ENCODE data around the gene TJP3. TPM values are rescaled to one million over a fixed set of nuclear protein-coding genes. Genes with fewer than 3 reads are reported as not detected.
A peak's percentile ranks its signal among the peaks of the same experiment; 100 is the strongest.

The TJP3 gene
- polyA plus RNA-seq, 2 donors: 44.5 to 118 TPM

DNA sequence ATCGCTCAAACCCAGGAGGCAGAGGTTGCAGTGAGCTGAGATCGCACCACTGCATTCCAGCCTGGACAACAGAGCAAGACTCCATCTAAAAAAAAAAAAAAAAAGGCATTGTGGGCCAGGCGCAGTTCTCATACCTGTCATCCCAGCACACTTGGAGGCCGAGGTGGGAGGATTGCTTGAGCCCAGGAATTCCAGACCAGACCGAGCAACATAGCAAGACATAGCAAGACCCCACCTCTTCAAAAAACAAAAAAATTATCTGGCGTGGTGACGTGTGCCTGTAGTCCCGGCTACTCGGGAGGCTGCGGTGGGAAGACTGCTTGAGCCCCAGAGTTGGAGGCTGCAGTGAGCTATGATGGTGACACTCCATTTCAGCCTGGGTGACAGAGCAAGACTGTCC lies 25.9 kb upstream of the TJP3 start:
- Histone ChIP-seq H3K27me3 (ENCODE audit: control insufficient read depth in 1 of 2, insufficient read depth in 2 of 2, low read length in 2 of 2) (no peaks in the 10 kb centered on the region), H3K36me3 (ENCODE audit: control insufficient read depth in 2 of 2, insufficient read depth in 2 of 2, low read length in 1 of 2) (peaks cover 0 to 13% of the 10 kb centered on the region in 2 donors), H3K4me3 (ENCODE audit: low read depth in 1 of 2, low read length in 2 of 2) (no peak overlapping the region), H3K27ac (ENCODE audit: low read depth in 2 of 2, low read length in 1 of 2) (no peak overlapping the region), H3K9me3 (ENCODE audit: control insufficient read depth in 2 of 2, insufficient read depth in 1 of 2, low read depth in 1 of 2, low read length in 1 of 2) (peaks cover 0 to 6% of the 10 kb centered on the region in 2 donors), H3K4me1 (ENCODE audit: control insufficient read depth in 2 of 2, insufficient read depth in 2 of 2, low read length in 1 of 2) (peaks cover 3 to 7% of the 10 kb centered on the region in 2 donors)
- WGBS, 2 donors: 90 to 99% methylated on average over 10 of the region's 10 CpGs

DNA sequence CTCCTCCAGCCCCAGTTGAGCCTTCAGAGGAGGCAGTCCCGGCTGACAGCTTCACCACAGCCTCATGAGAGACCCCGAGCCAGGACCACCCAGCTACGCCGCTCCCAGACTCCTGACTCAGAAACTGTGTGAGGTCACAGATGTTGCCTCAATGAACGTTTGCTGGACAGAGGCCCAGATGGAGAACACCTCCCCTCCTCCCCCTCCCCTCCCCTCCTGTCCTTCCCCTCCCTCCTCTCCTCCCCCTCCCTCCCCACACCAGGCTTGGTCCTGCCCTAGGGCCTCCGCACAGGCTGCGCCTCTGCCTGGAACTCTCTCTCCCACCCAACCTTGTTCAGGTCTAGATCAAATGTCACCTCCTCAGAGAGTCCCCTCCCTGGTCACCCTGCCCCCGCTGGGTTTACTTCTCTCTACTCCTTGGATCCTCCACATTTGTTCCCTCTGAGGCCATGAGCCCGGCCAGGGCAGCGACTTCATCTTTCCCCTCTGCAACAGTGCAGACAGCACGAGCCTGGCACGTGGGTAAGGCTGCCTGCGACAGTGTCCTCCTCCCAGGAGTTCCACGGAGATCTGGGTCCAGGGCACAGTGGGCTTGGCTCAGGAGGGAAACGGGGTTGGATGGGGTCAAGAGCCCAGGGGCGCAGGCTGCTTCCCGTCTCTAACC lies 25.3 kb upstream of the TJP3 start:
- Histone ChIP-seq H3K9me3 (ENCODE audit: control insufficient read depth in 2 of 2, insufficient read depth in 1 of 2, low read depth in 1 of 2, low read length in 1 of 2) (peaks cover 0 to 6% of the 10 kb centered on the region in 2 donors), H3K36me3 (ENCODE audit: control insufficient read depth in 2 of 2, insufficient read depth in 2 of 2, low read length in 1 of 2) (peaks cover 0 to 13% of the 10 kb centered on the region in 2 donors), H3K27me3 (ENCODE audit: control insufficient read depth in 1 of 2, insufficient read depth in 2 of 2, low read length in 2 of 2) (no peaks in the 10 kb centered on the region), H3K4me1 (ENCODE audit: control insufficient read depth in 2 of 2, insufficient read depth in 2 of 2, low read length in 1 of 2) (peaks cover 4 to 11% of the 10 kb centered on the region in 2 donors), H3K4me3 (ENCODE audit: low read depth in 1 of 2, low read length in 2 of 2) (no peak overlapping the region), H3K27ac (ENCODE audit: low read depth in 2 of 2, low read length in 1 of 2) (peak overlapping the region in 1 of 2 donors; percentile 28)
- WGBS, 2 donors: 76 to 78% methylated on average over 15 to 17 of the region's 17 CpGs

DNA sequence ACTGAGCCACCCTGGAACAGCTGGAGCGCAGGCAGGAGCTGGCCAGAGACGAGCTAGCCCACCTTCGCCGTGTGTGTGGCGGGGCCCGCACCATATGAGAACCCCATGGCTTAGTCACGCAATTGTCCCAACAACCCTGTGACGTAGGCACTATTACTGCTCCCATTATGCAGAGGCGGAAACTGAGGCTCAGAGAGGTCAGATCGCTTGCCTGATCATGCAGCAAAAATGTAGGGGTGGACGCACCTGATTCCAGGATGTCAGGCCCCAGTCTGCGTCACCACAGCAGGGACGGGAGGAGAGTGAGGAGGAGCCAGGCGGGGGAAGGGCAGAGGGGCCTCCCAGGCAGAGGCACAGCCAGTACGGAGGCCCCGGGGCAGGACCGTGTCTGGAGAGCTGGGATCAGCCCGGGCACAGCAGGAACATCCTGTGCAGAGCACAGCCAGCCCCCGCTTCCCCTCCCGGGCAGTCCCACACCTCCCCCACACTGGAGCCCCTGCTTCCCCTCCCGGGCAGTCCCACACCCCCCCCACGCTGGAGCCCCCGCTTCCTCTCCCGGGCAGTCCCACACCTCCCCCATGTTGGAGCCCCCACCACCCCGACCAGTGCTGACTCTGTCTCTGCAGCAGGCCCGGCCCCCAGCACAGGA lies 24.7 kb upstream of the TJP3 start:
- Histone ChIP-seq H3K4me3 (ENCODE audit: low read depth in 1 of 2, low read length in 2 of 2) (no peak overlapping the region), H3K36me3 (ENCODE audit: control insufficient read depth in 2 of 2, insufficient read depth in 2 of 2, low read length in 1 of 2) (peaks cover 0 to 13% of the 10 kb centered on the region in 2 donors), H3K4me1 (ENCODE audit: control insufficient read depth in 2 of 2, insufficient read depth in 2 of 2, low read length in 1 of 2) (peaks cover 6 to 16% of the 10 kb centered on the region in 2 donors), H3K27ac (ENCODE audit: low read depth in 2 of 2, low read length in 1 of 2) (no peak overlapping the region), H3K9me3 (ENCODE audit: control insufficient read depth in 2 of 2, insufficient read depth in 1 of 2, low read depth in 1 of 2, low read length in 1 of 2) (peaks cover 0 to 6% of the 10 kb centered on the region in 2 donors), H3K27me3 (ENCODE audit: control insufficient read depth in 1 of 2, insufficient read depth in 2 of 2, low read length in 2 of 2) (no peaks in the 10 kb centered on the region)
- WGBS, 2 donors: 72 to 74% methylated on average over 23 to 26 of the region's 26 CpGs

DNA sequence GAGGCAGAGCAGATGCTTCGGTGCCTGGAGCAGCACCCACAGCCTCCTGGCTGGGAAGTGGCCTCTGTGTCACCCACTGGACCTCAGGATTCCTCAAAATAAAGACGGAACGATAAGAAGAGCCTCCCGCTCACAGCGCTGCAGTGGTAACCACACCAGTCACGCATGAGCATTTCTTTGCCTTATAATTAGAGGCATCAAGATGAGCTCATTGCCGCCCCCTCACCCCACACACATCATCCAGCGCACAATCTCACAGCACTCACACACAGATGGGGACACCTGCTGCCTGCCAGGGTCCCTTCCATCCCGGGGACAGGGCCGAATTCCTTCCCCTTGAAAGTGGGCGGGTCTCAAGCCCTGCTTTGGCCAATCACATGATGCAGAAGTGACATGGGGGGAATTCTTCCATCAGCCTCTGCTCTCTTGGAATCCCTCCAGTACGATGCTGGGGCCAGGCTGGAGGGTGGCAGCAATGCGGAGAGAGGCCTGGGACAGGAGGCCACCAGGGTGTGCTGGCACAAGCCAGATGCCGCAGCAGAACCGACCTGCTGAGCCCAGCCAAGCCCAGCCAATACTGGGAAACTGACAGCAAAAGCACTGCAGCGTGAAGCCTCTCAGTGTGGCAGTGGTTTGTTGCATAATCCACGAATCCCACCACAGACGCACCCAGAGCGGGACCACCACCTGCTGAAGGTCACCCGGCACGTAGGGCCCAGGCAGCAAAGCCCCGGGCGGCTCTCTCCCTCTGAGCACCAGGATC lies 23.9 kb upstream of the TJP3 start:
- H3K27ac ChIP-seq (ENCODE audit: low read depth in 2 of 2, low read length in 1 of 2): peak overlapping the region in 1 of 2 donors; percentile 28
- 89 to 92% methylated on average over 23 of the region's 23 CpGs for WGBS, 2 donors
- H3K36me3 ChIP-seq (ENCODE audit: control insufficient read depth in 2 of 2, insufficient read depth in 2 of 2, low read length in 1 of 2): peaks cover 0 to 13% of the 10 kb centered on the region in 2 donors
- no peaks in the 10 kb centered on the region for H3K27me3 ChIP-seq (ENCODE audit: control insufficient read depth in 1 of 2, insufficient read depth in 2 of 2, low read length in 2 of 2)
- H3K4me1 ChIP-seq (ENCODE audit: control insufficient read depth in 2 of 2, insufficient read depth in 2 of 2, low read length in 1 of 2): peaks cover 6 to 16% of the 10 kb centered on the region in 2 donors
- peaks cover 0 to 6% of the 10 kb centered on the region in 2 donors for H3K9me3 ChIP-seq (ENCODE audit: control insufficient read depth in 2 of 2, insufficient read depth in 1 of 2, low read depth in 1 of 2, low read length in 1 of 2)
- no peak overlapping the region for H3K4me3 ChIP-seq (ENCODE audit: low read depth in 1 of 2, low read length in 2 of 2)

DNA sequence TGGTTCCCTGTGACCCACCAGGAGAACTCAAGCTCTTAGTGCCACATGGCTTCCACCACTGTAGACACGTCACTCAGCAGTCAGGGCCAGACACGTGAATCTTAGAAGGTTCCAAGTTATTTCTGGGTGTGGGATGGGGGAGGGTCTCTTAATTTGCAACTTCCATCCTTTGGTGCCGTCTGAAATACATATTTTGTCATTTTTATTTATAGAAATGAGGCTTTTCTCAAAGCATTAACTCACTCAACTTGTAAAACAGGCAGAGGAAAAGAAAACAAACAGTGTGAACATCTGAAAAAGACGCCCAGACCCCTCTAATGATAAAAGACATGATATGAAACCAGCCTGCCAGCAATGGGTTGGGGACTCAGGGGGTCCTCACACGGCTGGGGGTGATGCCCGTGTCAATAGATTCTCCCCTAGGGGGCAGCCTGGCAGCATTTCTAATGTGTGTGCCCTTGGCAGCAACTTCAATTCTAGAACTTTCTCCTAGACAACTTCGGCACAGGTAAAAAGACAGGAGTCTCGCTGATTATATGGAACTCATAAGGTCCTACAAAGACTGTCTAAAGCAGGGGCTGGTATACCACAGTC lies 23.3 kb upstream of the TJP3 start:
- peaks cover 0 to 9% of the 10 kb centered on the region in 2 donors for H3K36me3 ChIP-seq (ENCODE audit: control insufficient read depth in 2 of 2, insufficient read depth in 2 of 2, low read length in 1 of 2)
- no peak overlapping the region for H3K27ac ChIP-seq (ENCODE audit: low read depth in 2 of 2, low read length in 1 of 2)
- H3K9me3 ChIP-seq (ENCODE audit: control insufficient read depth in 2 of 2, insufficient read depth in 1 of 2, low read depth in 1 of 2, low read length in 1 of 2): peaks cover 0 to 6% of the 10 kb centered on the region in 2 donors
- H3K27me3 ChIP-seq (ENCODE audit: control insufficient read depth in 1 of 2, insufficient read depth in 2 of 2, low read length in 2 of 2): no peaks in the 10 kb centered on the region
- no peak overlapping the region for H3K4me3 ChIP-seq (ENCODE audit: low read depth in 1 of 2, low read length in 2 of 2)
- H3K4me1 ChIP-seq (ENCODE audit: control insufficient read depth in 2 of 2, insufficient read depth in 2 of 2, low read length in 1 of 2): peaks cover 6 to 16% of the 10 kb centered on the region in 2 donors
- WGBS, 2 donors: 78 to 88% methylated on average over 8 of the region's 8 CpGs

DNA sequence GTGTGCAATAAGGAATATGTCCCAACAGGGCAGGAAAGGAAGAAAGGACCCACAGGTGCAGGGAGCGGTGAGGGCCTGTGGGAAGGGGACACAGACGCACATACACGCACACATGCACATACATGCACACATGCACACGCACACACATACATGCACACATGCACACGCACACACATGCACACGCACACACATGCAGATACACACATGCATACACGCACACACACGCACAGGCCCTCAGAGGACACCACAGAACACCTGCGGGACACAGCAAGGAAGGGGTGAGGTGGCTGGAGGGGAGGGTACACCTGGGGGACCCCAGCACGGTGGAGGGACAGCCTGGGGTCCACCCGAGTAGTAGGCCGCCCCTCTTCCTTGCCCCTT lies 20.8 kb upstream of the TJP3 start:
- 59 to 73% methylated on average over 10 to 12 of the region's 12 CpGs for WGBS, 2 donors
- Histone ChIP-seq H3K27me3 (ENCODE audit: control insufficient read depth in 1 of 2, insufficient read depth in 2 of 2, low read length in 2 of 2) (no peaks in the 10 kb centered on the region), H3K4me1 (ENCODE audit: control insufficient read depth in 2 of 2, insufficient read depth in 2 of 2, low read length in 1 of 2) (peaks cover 6 to 16% of the 10 kb centered on the region in 2 donors), H3K36me3 (ENCODE audit: control insufficient read depth in 2 of 2, insufficient read depth in 2 of 2, low read length in 1 of 2) (peaks cover 0 to 6% of the 10 kb centered on the region in 2 donors), H3K27ac (ENCODE audit: low read depth in 2 of 2, low read length in 1 of 2) (no peak overlapping the region), H3K9me3 (ENCODE audit: control insufficient read depth in 2 of 2, insufficient read depth in 1 of 2, low read depth in 1 of 2, low read length in 1 of 2) (peaks cover 0 to 10% of the 10 kb centered on the region in 2 donors), H3K4me3 (ENCODE audit: low read depth in 1 of 2, low read length in 2 of 2) (peak overlapping the region in 1 of 2 donors; percentile 18)

DNA sequence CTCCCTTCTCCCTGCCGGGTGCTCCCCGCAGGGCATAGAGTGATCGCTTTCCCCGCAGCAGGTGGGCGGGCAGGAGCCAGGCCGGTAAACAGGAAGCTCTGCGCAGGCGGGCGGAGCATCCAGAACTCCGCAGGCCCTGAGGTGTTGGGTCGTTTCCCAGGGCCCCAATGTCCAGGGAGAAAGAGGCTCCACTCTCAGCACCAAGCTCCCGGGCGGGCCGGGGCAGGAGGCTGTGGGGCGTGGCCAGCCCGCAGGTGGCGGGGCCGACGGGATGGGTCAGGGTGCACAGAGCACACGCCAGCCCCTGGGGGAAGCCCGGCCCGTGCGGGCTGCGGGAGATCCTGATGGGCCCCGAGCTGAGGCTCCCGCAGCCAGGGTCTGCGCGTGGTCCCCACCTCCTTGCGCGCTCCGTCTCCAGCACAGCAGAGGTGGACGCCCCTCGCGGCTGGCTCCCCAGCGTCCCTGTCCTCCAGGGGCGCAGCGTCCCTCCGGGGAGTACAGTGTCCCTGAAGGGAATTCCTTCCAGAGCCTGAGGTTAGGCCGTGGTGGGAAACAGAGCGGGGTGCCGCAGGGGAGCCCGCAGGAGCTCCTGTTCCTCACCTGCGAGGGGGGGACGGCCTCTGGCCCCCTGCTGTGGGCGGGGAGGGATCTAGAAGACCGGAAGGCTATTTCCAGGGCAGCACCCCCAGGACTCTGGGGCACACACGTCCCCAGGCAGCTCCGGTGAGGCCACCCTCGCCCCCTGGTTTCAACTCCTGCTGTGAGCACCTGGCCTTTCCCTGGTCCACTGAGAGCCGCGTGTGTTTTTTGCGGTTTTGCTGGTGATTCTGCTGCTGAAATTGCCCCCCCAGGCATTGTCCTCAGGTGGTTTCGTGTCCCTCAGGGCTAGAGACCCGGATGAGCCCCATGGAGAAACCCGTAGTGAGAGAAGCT lies 20.1 kb upstream of the TJP3 start:
- H3K4me3 ChIP-seq (ENCODE audit: low read depth in 1 of 2, low read length in 2 of 2): peak overlapping the region in 1 of 2 donors; percentile 18
- peaks cover 0 to 10% of the 10 kb centered on the region in 2 donors for H3K9me3 ChIP-seq (ENCODE audit: control insufficient read depth in 2 of 2, insufficient read depth in 1 of 2, low read depth in 1 of 2, low read length in 1 of 2)
- H3K36me3 ChIP-seq (ENCODE audit: control insufficient read depth in 2 of 2, insufficient read depth in 2 of 2, low read length in 1 of 2): peaks cover 0 to 6% of the 10 kb centered on the region in 2 donors
- H3K4me1 ChIP-seq (ENCODE audit: control insufficient read depth in 2 of 2, insufficient read depth in 2 of 2, low read length in 1 of 2): peaks cover 6 to 16% of the 10 kb centered on the region in 2 donors
- 32 to 34% methylated on average over 49 to 55 of the region's 55 CpGs for WGBS, 2 donors
- no peaks in the 10 kb centered on the region for H3K27me3 ChIP-seq (ENCODE audit: control insufficient read depth in 1 of 2, insufficient read depth in 2 of 2, low read length in 2 of 2)
- peak overlapping the region in 1 of 2 donors; percentile 34 for H3K27ac ChIP-seq (ENCODE audit: low read depth in 2 of 2, low read length in 1 of 2)

DNA sequence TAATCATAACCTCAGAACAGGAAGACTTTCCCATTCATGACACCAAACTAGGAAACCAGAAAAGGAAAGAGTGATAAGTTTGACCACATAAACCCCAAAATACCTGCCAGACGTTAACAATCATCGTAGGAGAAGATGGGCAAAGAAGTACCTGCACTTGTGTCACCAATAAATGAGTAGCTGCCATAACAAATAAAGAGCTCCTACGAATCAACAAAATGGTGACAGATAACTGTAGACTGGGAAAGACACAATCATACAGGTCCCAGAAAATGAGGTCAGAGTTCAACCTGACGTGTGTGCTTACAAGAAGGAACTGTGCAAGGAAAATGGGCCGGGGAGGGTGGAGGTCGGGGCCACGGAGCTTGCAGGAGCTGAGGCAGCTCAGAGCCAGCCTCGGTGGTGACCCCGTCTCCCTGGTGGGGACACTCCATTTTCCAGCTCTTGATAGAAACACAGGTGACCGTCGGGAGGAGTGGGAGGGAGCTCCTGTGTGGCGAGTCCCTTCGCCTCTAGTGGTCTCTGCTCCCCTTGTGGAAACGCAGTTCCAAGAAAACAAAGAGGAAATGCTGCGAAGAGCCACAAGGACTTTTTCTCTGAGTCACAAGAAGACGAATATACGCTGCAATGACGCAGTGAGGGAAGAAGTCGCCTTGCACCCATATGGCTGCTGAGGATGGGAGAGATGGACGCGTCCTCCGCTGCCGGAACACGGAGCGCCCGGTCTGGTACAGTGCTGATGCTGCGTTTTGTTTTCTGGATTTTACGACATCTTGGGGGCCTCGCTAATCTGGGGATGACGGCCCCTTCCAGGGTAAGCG lies 17.4 kb upstream of the TJP3 start:
- no peak overlapping the region for H3K4me3 ChIP-seq (ENCODE audit: low read depth in 1 of 2, low read length in 2 of 2)
- 88 to 92% methylated on average over 31 of the region's 31 CpGs for WGBS, 2 donors
- H3K27ac ChIP-seq (ENCODE audit: low read depth in 2 of 2, low read length in 1 of 2): no peak overlapping the region
- peaks cover 7 to 11% of the 10 kb centered on the region in 2 donors for H3K4me1 ChIP-seq (ENCODE audit: control insufficient read depth in 2 of 2, insufficient read depth in 2 of 2, low read length in 1 of 2)
- no peaks in the 10 kb centered on the region for H3K27me3 ChIP-seq (ENCODE audit: control insufficient read depth in 1 of 2, insufficient read depth in 2 of 2, low read length in 2 of 2)
- H3K9me3 ChIP-seq (ENCODE audit: control insufficient read depth in 2 of 2, insufficient read depth in 1 of 2, low read depth in 1 of 2, low read length in 1 of 2): peaks cover 0 to 4% of the 10 kb centered on the region in 2 donors
- peaks cover 0 to 11% of the 10 kb centered on the region in 2 donors for H3K36me3 ChIP-seq (ENCODE audit: control insufficient read depth in 2 of 2, insufficient read depth in 2 of 2, low read length in 1 of 2)

Data from esophagus (tissue), 2 donors.